NB4 (cell line): ENCODE data around the gene RPL19.

Source experiments
- POLR2A ChIP-seq: IDR thresholded peaks from 2 replicates; pipeline ENCODE4 v1.6.1; 2011; ENCODE audit warnings: mild to moderate bottlenecking; ENCODE audit not compliant: insufficient read length; ENCODE audit errors: extremely low read depth
- TF ChIP-seq, protein P1 (sequence below): IDR thresholded peaks from one replicate; pipeline ENCODE4 v1.5.1; 2012; ENCODE audit warnings: low read depth, low read length

DNA sequence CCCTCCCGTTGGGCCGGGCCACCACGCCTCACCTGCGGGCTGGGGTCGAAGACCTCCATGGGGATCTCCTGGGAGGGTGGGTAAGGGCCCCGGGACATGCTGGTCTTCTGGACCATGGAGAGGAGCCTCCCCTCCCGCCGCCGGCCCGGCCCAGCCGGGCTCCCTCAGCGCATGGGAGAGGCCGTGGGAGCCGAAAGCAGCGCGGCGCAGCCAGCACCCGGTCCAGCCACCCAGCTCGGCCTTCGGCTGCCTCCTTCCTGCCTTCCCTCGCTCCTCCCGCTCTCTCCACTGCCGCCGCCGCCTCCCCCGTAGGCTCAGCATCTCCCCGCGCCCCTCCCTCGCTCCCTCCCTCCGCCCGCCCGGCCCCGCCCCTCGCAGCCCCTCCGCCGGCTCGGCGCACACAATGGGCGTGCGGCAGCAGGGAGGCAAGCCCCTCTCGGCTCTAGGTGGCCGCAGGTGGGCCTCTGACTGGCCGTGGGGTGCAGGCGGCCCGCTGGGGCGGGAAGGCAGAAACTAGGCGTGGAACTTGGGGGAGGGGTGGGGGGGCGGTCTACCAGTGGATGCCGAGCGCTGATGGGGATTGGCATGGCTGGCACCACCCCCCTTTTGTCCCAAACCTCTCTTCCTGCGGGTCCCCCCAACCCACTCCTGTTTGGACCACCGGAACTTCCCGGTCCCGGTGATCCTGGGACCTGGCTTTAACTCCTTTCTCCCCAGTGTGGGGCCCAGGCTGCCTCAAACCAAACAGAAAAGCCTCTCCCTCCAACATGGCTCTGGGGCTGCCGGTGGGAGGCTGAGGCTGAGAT lies 2.5 kb upstream of the RPL19 start, which contains the start of gene CACNB1:
- TF ChIP-seq, protein P1, sequence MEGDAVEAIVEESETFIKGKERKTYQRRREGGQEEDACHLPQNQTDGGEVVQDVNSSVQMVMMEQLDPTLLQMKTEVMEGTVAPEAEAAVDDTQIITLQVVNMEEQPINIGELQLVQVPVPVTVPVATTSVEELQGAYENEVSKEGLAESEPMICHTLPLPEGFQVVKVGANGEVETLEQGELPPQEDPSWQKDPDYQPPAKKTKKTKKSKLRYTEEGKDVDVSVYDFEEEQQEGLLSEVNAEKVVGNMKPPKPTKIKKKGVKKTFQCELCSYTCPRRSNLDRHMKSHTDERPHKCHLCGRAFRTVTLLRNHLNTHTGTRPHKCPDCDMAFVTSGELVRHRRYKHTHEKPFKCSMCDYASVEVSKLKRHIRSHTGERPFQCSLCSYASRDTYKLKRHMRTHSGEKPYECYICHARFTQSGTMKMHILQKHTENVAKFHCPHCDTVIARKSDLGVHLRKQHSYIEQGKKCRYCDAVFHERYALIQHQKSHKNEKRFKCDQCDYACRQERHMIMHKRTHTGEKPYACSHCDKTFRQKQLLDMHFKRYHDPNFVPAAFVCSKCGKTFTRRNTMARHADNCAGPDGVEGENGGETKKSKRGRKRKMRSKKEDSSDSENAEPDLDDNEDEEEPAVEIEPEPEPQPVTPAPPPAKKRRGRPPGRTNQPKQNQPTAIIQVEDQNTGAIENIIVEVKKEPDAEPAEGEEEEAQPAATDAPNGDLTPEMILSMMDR = no peak
- TF ChIP-seq POLR2A = peak; percentile 31
